Memory B cell (primary cell): Measurements from ENCODE around the gene BDNF.
"Not testable (repeated sequence)": the region's sequence is repeated elsewhere in the genome, so short reads cannot be mapped to it uniquely, and the experiment has no call there.

Experiments used
- ATAC-seq: fragments of 150-1000 bp; cut with Tn5 transposase; 2 replicates; pipeline ENCODE4 v1.10.0; 2021; ENCODE audit warnings: low read depth, mild to moderate bottlenecking, moderate library complexity
- DNase-seq, 2 donors: peaks; one replicate each; pipeline ENCODE4 v3.0.0; 2022; ENCODE audit warnings: low spot score in 2 of 2
- H3K27ac Mint-ChIP-seq: one replicate; pipeline ENCODE4 v1.8.0; 2022; ENCODE audit warnings: mild to moderate bottlenecking, moderate library complexity, mixed read lengths
- H3K27me3 Mint-ChIP-seq: one replicate; pipeline ENCODE4 v1.8.0; 2022; ENCODE audit warnings: mixed read lengths
- H3K36me3 Mint-ChIP-seq: one replicate; pipeline ENCODE4 v1.8.0; 2022; ENCODE audit warnings: mild to moderate bottlenecking, mixed read lengths
- H3K4me1 Mint-ChIP-seq: one replicate; pipeline ENCODE4 v1.8.0; 2022; ENCODE audit warnings: mixed read lengths
- H3K4me3 Mint-ChIP-seq: one replicate; pipeline ENCODE4 v1.8.0; 2022; ENCODE audit warnings: mild to moderate bottlenecking, moderate library complexity, mixed read lengths
- H3K9me3 Mint-ChIP-seq: one replicate; pipeline ENCODE4 v1.8.0; 2022; ENCODE audit warnings: mixed read lengths

Gene BDNF

GRCh38 chr11:27640954-27641353 lies 59.3 kb downstream of the BDNF start:
- no peak overlapping the region for H3K27ac Mint-ChIP-seq
- H3K36me3 Mint-ChIP-seq: peaks cover 1% of the 10 kb centered on the region

GRCh38 chr11:27635567-27636037 lies 64.7 kb downstream of the BDNF start:
- DNase-seq (no peak), ATAC-seq (no peak)
- Mint-ChIP-seq H3K27ac (no peak overlapping the region), H3K4me1 (no peaks in the 10 kb centered on the region), H3K4me3 (no peak overlapping the region), H3K9me3 (peaks cover 2% of the 10 kb centered on the region), H3K36me3 (no peaks in the 10 kb centered on the region), H3K27me3 (no peaks in the 10 kb centered on the region)

More at GRCh38 chr11:27640954-27641353, 59.3 kb downstream of the BDNF start:
- Mint-ChIP-seq H3K9me3 (no peaks in the 10 kb centered on the region), H3K4me3 (no peak overlapping the region), H3K4me1 (no peaks in the 10 kb centered on the region), H3K27me3 (no peaks in the 10 kb centered on the region)
- ATAC-seq: no peak
- DNase-seq: no peak

- not testable (repeated sequence) for H3K4me1 Mint-ChIP-seq, H3K27ac Mint-ChIP-seq, H3K27me3 Mint-ChIP-seq, H3K4me3 Mint-ChIP-seq, DNase-seq, H3K9me3 Mint-ChIP-seq, ATAC-seq, H3K36me3 Mint-ChIP-seq
Measured at GRCh38 chr11:27634776-27635175, 65.5 kb downstream of the BDNF start.

- H3K27me3 Mint-ChIP-seq, H3K4me1 Mint-ChIP-seq, H3K4me3 Mint-ChIP-seq, DNase-seq, ATAC-seq, H3K36me3 Mint-ChIP-seq, H3K27ac Mint-ChIP-seq, H3K9me3 Mint-ChIP-seq: not testable (repeated sequence)
Measured at GRCh38 chr11:27634282-27634681, 66.0 kb downstream of the BDNF start.

GRCh38 chr11:27629023-27629422 lies 71.2 kb downstream of the BDNF start:
- H3K9me3 Mint-ChIP-seq, H3K36me3 Mint-ChIP-seq, H3K27ac Mint-ChIP-seq, H3K4me3 Mint-ChIP-seq, DNase-seq, H3K4me1 Mint-ChIP-seq, ATAC-seq, H3K27me3 Mint-ChIP-seq: not testable (repeated sequence)

- DNase-seq (no peak), ATAC-seq (no peak)
- no peaks in the 10 kb centered on the region for H3K9me3 Mint-ChIP-seq
- peaks cover 6% of the 10 kb centered on the region for H3K27me3 Mint-ChIP-seq
- H3K4me1 Mint-ChIP-seq: peaks cover 9% of the 10 kb centered on the region
- no peak overlapping the region for H3K4me3 Mint-ChIP-seq
- no peaks in the 10 kb centered on the region for H3K36me3 Mint-ChIP-seq
- H3K27ac Mint-ChIP-seq: no peak overlapping the region
Measured at GRCh38 chr11:27627979-27628378, 72.3 kb downstream of the BDNF start.

GRCh38 chr11:27626938-27627586 lies 73.2 kb downstream of the BDNF start:
- ATAC-seq: no peak
- Mint-ChIP-seq H3K4me3 (no peak overlapping the region), H3K4me1 (peaks cover 9% of the 10 kb centered on the region), H3K27ac (no peak overlapping the region), H3K36me3 (no peaks in the 10 kb centered on the region), H3K9me3 (no peaks in the 10 kb centered on the region), H3K27me3 (peaks cover 6% of the 10 kb centered on the region)
- DNase-seq: no peak

- DNase-seq: no peak
- Mint-ChIP-seq H3K4me3 (no peak overlapping the region), H3K9me3 (no peaks in the 10 kb centered on the region), H3K36me3 (no peaks in the 10 kb centered on the region), H3K27ac (no peak overlapping the region), H3K27me3 (peaks cover 6% of the 10 kb centered on the region), H3K4me1 (peaks cover 9% of the 10 kb centered on the region)
- ATAC-seq: no peak
Measured at GRCh38 chr11:27626269-27626937, 73.9 kb downstream of the BDNF start.

GRCh38 chr11:27625347-27625912 lies 74.8 kb downstream of the BDNF start:
- no peaks in the 10 kb centered on the region for H3K9me3 Mint-ChIP-seq
- H3K27me3 Mint-ChIP-seq: peaks cover 6% of the 10 kb centered on the region
- DNase-seq (no peak), ATAC-seq (no peak)
- H3K36me3 Mint-ChIP-seq: no peaks in the 10 kb centered on the region
- H3K4me1 Mint-ChIP-seq: peaks cover 9% of the 10 kb centered on the region
- no peak overlapping the region for H3K4me3 Mint-ChIP-seq
- H3K27ac Mint-ChIP-seq: no peak overlapping the region

- peaks cover 9% of the 10 kb centered on the region for H3K4me1 Mint-ChIP-seq
- ATAC-seq: no peak
- no peak overlapping the region for H3K27ac Mint-ChIP-seq
- no peaks in the 10 kb centered on the region for H3K36me3 Mint-ChIP-seq
- DNase-seq: no peak
- H3K9me3 Mint-ChIP-seq: no peaks in the 10 kb centered on the region
- no peak overlapping the region for H3K4me3 Mint-ChIP-seq
- peaks cover 6% of the 10 kb centered on the region for H3K27me3 Mint-ChIP-seq
Measured at GRCh38 chr11:27623945-27624523, 76.2 kb downstream of the BDNF start.

GRCh38 chr11:27622541-27623300 lies 77.5 kb downstream of the BDNF start:
- no peak overlapping the region for H3K4me3 Mint-ChIP-seq
- peaks cover 9% of the 10 kb centered on the region for H3K4me1 Mint-ChIP-seq
- H3K36me3 Mint-ChIP-seq: no peaks in the 10 kb centered on the region
- DNase-seq (no peak), ATAC-seq (no peak)
- no peak overlapping the region for H3K27ac Mint-ChIP-seq
- no peaks in the 10 kb centered on the region for H3K9me3 Mint-ChIP-seq
- H3K27me3 Mint-ChIP-seq: peaks cover 6% of the 10 kb centered on the region

- peaks cover 9% of the 10 kb centered on the region for H3K4me1 Mint-ChIP-seq
- DNase-seq (no peak), ATAC-seq (no peak)
- peaks cover 1% of the 10 kb centered on the region for H3K27me3 Mint-ChIP-seq
- no peak overlapping the region for H3K27ac Mint-ChIP-seq
- H3K36me3 Mint-ChIP-seq: peaks cover 2% of the 10 kb centered on the region
- H3K9me3 Mint-ChIP-seq: no peaks in the 10 kb centered on the region
- H3K4me3 Mint-ChIP-seq: no peak overlapping the region
Measured at GRCh38 chr11:27621405-27622161, 78.7 kb downstream of the BDNF start.

- Mint-ChIP-seq H3K27me3 (peaks cover 1% of the 10 kb centered on the region), H3K4me1 (peaks cover 4% of the 10 kb centered on the region), H3K27ac (no peak overlapping the region), H3K4me3 (no peak overlapping the region), H3K9me3 (no peaks in the 10 kb centered on the region), H3K36me3 (peaks cover 3% of the 10 kb centered on the region)
- DNase-seq (no peak), ATAC-seq (no peak)
Measured at GRCh38 chr11:27619763-27620335, 80.4 kb downstream of the BDNF start.
